HCT116 (cell line): ENCODE measurements around the gene HOXD8. TPM values are rescaled to one million over a fixed set of nuclear protein-coding genes. Genes with fewer than 3 reads are reported as not detected.

ENCODE experiments used
- ATAC-seq: fragments of 200-7000 bp; cut with Tn5 transposase; 2 replicates; pipeline ENCODE4 v1.9.1; 2020; ENCODE audit warnings: mild to moderate bottlenecking, moderate library complexity
- BruUV-seq: library from RNA; stranded (reverse); fragments of 400-500 nt; replicated peaks from 2 replicates; lab custom pipeline; 2021; lab: Mats Ljungman, UMichigan
- CTCF ChIA-PET: fragments of 300-600 bp; sonication (Branson Sonifier 250); formaldehyde crosslinking; loops from one replicate; lab custom pipeline; 2021; ENCODE audit warnings: antibody characterized with exemption; lab: Charles Lee
- POLR2A ChIA-PET: fragments of 300-600, 350-600 bp; sonication (Branson Sonifier 250); formaldehyde crosslinking; loops from one replicate; lab custom pipeline; 2021; ENCODE audit warnings: antibody characterized with exemption; lab: Charles Lee
- RAD21 ChIA-PET, 2 experiments: fragments of 300-600 bp; sonication (Branson Sonifier 250); formaldehyde crosslinking; loops; one replicate each; lab custom pipeline; 2023; ENCODE audit warnings: low total read pairs in 2 of 2; ENCODE audit not compliant: uncharacterized antibody in 2 of 2, unreplicated experiment in 2 of 2, low non-redundant PET in 1 of 2; lab: Charles Lee
- DNase-seq: peaks from one replicate; pipeline ENCODE4 v3.0.0-alpha.2; 2010; ENCODE audit warnings: low read depth, low spot score
- H2AFZ ChIP-seq: fragments of 200-600 bp; shearing (Covaris generic), sonication (generic); 2 replicates; pipeline ENCODE4 v1.6.1; 2017; ENCODE audit warnings: low read depth, mixed run types, mixed read lengths, antibody characterized with exemption, low read length; ENCODE audit not compliant: poor library complexity, severe bottlenecking
- H3K27ac ChIP-seq: 2 replicates; pipeline ENCODE4 v1.5.1; 2012; ENCODE audit warnings: low read depth, low read length
- H3K27me3 ChIP-seq: fragments of 200-600 bp; sonication (generic); 2 replicates; pipeline ENCODE4 v1.6.1; 2016; ENCODE audit warnings: mixed run types, low read length, mixed read lengths; ENCODE audit not compliant: insufficient read depth
- H3K36me3 ChIP-seq, 2 experiments: fragments of 200-500 bp in 1 of 2; fragments of 200-600 bp in 1 of 2; sonication (Bioruptor generic) in 1 of 2; sonication (generic) in 1 of 2; 2 replicates each; pipeline versions ENCODE4 v1.5.1 to v1.6.1; 2014 to 2016; ENCODE audit warnings: low read length in 2 of 2, inconsistent platforms in 1 of 2, mixed read lengths in 1 of 2, mixed run types in 1 of 2; ENCODE audit not compliant: insufficient read depth in 2 of 2, control insufficient read depth in 1 of 2
- H3K4me1 ChIP-seq, 2 experiments: fragments of 200-600 bp in 1 of 2; sonication (generic) in 1 of 2; 2 replicates each; pipeline versions ENCODE4 v1.5.1 to v1.6.1; 2012 to 2017; ENCODE audit warnings: low read length in 2 of 2, inconsistent platforms in 1 of 2, mild to moderate bottlenecking in 1 of 2, mixed read lengths in 1 of 2, mixed run types in 1 of 2, moderate library complexity in 1 of 2; ENCODE audit not compliant: insufficient read depth in 2 of 2, control insufficient read depth in 1 of 2
- H3K4me2 ChIP-seq: fragments of 200-600 bp; sonication (generic); 2 replicates; pipeline ENCODE4 v1.6.1; 2017; ENCODE audit warnings: mixed run types, low read length, mixed read lengths
- H3K4me3 ChIP-seq, 2 experiments: fragments of 200-600 bp in 1 of 2; sonication (generic) in 1 of 2; replicated peaks in 1 of 2; 2 replicates each; pipeline ENCODE4 v1.5.1; 2011 to 2016; ENCODE audit warnings: low read length in 2 of 2, control low read depth in 1 of 2, low read depth in 1 of 2, mild to moderate bottlenecking in 1 of 2, mixed read lengths in 1 of 2, mixed run types in 1 of 2
- H3K79me2 ChIP-seq: fragments of 200-600 bp; sonication (generic); 2 replicates; pipeline ENCODE4 v1.6.1; 2017; ENCODE audit warnings: mild to moderate bottlenecking, mixed run types, low read length, moderate library complexity, mixed read lengths; ENCODE audit not compliant: insufficient read depth
- H3K9ac ChIP-seq: fragments of 200-600 bp; sonication (generic); 2 replicates; pipeline ENCODE4 v1.6.1; 2016; ENCODE audit warnings: low read length, mixed read lengths
- H3K9me2 ChIP-seq: fragments of 200-600 bp; sonication (generic), shearing (Covaris generic); 2 replicates; pipeline ENCODE4 v1.6.1; 2017; ENCODE audit warnings: mixed run types, mild to moderate bottlenecking, moderate library complexity; ENCODE audit not compliant: insufficient read depth
- H3K9me3 ChIP-seq, 2 experiments: fragments of 200-500 bp in 1 of 2; fragments of 200-600 bp in 1 of 2; sonication (Bioruptor generic) in 1 of 2; sonication (generic) in 1 of 2; 2 replicates each; pipeline ENCODE4 v1.6.1; 2014 to 2017; ENCODE audit warnings: low read length in 2 of 2, mixed read lengths in 2 of 2, inconsistent platforms in 1 of 2, low read depth in 1 of 2, mild to moderate bottlenecking in 1 of 2, mixed run types in 1 of 2, moderate library complexity in 1 of 2; ENCODE audit not compliant: control insufficient read depth in 1 of 2, insufficient read depth in 1 of 2
- H4K20me1 ChIP-seq: fragments of 200-600 bp; sonication (generic), shearing (Covaris generic); 2 replicates; pipeline ENCODE4 v1.6.1; 2017; ENCODE audit warnings: mixed run types, mild to moderate bottlenecking, moderate library complexity; ENCODE audit not compliant: insufficient read depth
- CBX3 ChIP-seq: IDR thresholded peaks from 2 replicates; pipeline ENCODE4 v1.6.1; 2012; ENCODE audit warnings: low read depth
- CEBPB ChIP-seq: IDR thresholded peaks from 2 replicates; pipeline ENCODE4 v1.6.1; 2012; ENCODE audit warnings: low read depth
- EGR1 ChIP-seq: IDR thresholded peaks from 2 replicates; pipeline ENCODE4 v1.6.1; 2012; ENCODE audit warnings: low read depth
- EZH2 ChIP-seq: fragments of 200-600 bp; sonication (generic); IDR thresholded peaks from 2 replicates; pipeline ENCODE4 v1.6.1; 2017; ENCODE audit warnings: antibody characterized with exemption, mixed run types
- EZH2phosphoT487 ChIP-seq: fragments of 200-600 bp; IDR thresholded peaks from 2 replicates; pipeline ENCODE4 v1.6.1; 2018; ENCODE audit warnings: antibody characterized with exemption, borderline replicate concordance
- POLR2AphosphoS5 ChIP-seq: IDR thresholded peaks from 2 replicates; pipeline ENCODE4 v1.6.1; 2011; ENCODE audit warnings: mild to moderate bottlenecking, low read depth, low read length, moderate library complexity
- RAD21 ChIP-seq: IDR thresholded peaks from 2 replicates; pipeline ENCODE4 v1.6.1; 2012; ENCODE audit warnings: low read depth, mild to moderate bottlenecking
- SIN3A ChIP-seq: IDR thresholded peaks from 2 replicates; pipeline ENCODE4 v1.6.1; 2012; ENCODE audit warnings: low read depth
- SRF ChIP-seq: IDR thresholded peaks from 2 replicates; pipeline ENCODE4 v1.6.1; 2012; ENCODE audit warnings: low read depth
- TCF7L2 ChIP-seq: IDR thresholded peaks from 2 replicates; pipeline ENCODE4 v1.7.0; 2011; ENCODE audit warnings: borderline replicate concordance, inconsistent platforms; ENCODE audit not compliant: insufficient read depth, insufficient read length; ENCODE audit errors: extremely low read depth
- YY1 ChIP-seq: IDR thresholded peaks from 2 replicates; pipeline ENCODE4 v1.6.1; 2011; ENCODE audit warnings: low read length, low read depth, moderate library complexity, mild to moderate bottlenecking; ENCODE audit not compliant: insufficient replicate concordance; ENCODE audit errors: extremely low read depth
- ZFX ChIP-seq: fragments of 450-650 bp; IDR thresholded peaks from 2 replicates; pipeline ENCODE4 v1.6.1; 2017
- intact Hi-C: fragments of 100-400 bp; cut with micrococcal nuclease; formaldehyde crosslinking; loops from 2 replicates; pipeline ENCODE4 v1.10.0; 2022
- total RNA-seq: library from RNA; stranded (reverse); gene quantifications from one replicate; pipeline ENCODE4 v1.2.1, GENCODE V29; 2021; ENCODE audit not compliant: unreplicated experiment
- TF ChIP-seq, protein P1 (sequence below): IDR thresholded peaks from 2 replicates; pipeline ENCODE4 v1.6.1; 2012
- TF ChIP-seq, protein P2 (sequence below): IDR thresholded peaks from 2 replicates; pipeline ENCODE4 v1.6.1; 2012; ENCODE audit warnings: low read depth
- TF ChIP-seq, protein P3 (sequence below), 3 experiments: fragments of 200-600 bp in 1 of 3; sonication (generic) in 1 of 3; IDR thresholded peaks in 2 of 3; conservative IDR thresholded peaks in 1 of 3; 2 replicates each; pipeline ENCODE4 v1.5.1; 2012 to 2017; ENCODE audit warnings: low read depth in 2 of 3, low read length in 2 of 3, antibody characterized with exemption in 1 of 3, borderline replicate concordance in 1 of 3, control low read depth in 1 of 3, mild to moderate bottlenecking in 1 of 3, mixed read lengths in 1 of 3, mixed run types in 1 of 3, moderate library complexity in 1 of 3; ENCODE audit not compliant: insufficient read depth in 1 of 3

HOXD8 gene
- total RNA-seq, 1 experiment from 2014 or later: 6.0 TPM

DNA sequence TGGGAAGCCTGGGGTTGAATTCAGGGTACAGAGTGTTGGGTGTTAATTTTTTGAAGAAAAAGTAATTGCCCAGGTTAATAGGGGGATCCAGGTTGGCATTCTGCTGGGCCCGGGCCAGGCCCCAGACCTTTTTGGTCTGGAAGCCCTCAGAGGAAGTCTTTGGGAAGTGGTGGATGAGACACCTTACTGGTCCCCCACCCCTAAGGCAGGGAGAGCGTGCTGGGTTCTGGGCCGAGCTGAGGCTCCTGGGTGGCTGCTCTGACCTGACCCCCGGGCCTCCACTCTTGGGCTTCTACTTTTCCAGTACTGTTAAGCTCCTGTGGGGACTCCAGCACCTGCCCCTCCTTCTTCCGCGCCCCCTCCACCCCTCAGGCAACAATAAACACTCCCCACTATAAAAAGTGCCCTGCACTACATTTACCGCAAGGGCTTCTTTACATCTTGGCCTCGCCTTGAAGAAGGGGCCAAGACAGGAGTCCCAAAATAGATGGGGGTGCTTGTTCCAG lies 26.8 kb downstream of the HOXD8 start:
- ATAC-seq (no peak), DNase-seq (no peak)
- H3K9me3 ChIP-seq: no peaks in the 10 kb centered on the region
- no peak overlapping the region for H3K4me2 ChIP-seq
- RAD21 ChIA-PET: no interaction called here
- no peak overlapping the region for H3K27ac ChIP-seq
- no peak overlapping the region for H3K4me3 ChIP-seq
- CTCF ChIA-PET: no interaction called here
- H3K4me1 ChIP-seq: no peaks in the 10 kb centered on the region
- H3K9ac ChIP-seq: no peak overlapping the region
- BruUV-seq: no TSS peak
- H3K79me2 ChIP-seq: no peaks in the 10 kb centered on the region
- intact Hi-C loops: no loop called here
- H4K20me1 ChIP-seq: no peaks in the 10 kb centered on the region
- POLR2A ChIA-PET: no interaction called here
- H3K9me2 ChIP-seq: no peaks in the 10 kb centered on the region
- TF ChIP-seq SIN3A (no peak), EZH2 (no peak), TCF7L2 (no peak), RAD21 (no peak), ZFX (no peak), CBX3 (no peak), EGR1 (no peak), CEBPB (no peak), EZH2phosphoT487 (no peak), YY1 (no peak)
- TF ChIP-seq, protein P1, sequence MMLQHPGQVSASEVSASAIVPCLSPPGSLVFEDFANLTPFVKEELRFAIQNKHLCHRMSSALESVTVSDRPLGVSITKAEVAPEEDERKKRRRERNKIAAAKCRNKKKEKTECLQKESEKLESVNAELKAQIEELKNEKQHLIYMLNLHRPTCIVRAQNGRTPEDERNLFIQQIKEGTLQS: no peak
- no peak overlapping the region for H2AFZ ChIP-seq
- H3K36me3 ChIP-seq: no peaks in the 10 kb centered on the region
- no peaks in the 10 kb centered on the region for H3K27me3 ChIP-seq

DNA sequence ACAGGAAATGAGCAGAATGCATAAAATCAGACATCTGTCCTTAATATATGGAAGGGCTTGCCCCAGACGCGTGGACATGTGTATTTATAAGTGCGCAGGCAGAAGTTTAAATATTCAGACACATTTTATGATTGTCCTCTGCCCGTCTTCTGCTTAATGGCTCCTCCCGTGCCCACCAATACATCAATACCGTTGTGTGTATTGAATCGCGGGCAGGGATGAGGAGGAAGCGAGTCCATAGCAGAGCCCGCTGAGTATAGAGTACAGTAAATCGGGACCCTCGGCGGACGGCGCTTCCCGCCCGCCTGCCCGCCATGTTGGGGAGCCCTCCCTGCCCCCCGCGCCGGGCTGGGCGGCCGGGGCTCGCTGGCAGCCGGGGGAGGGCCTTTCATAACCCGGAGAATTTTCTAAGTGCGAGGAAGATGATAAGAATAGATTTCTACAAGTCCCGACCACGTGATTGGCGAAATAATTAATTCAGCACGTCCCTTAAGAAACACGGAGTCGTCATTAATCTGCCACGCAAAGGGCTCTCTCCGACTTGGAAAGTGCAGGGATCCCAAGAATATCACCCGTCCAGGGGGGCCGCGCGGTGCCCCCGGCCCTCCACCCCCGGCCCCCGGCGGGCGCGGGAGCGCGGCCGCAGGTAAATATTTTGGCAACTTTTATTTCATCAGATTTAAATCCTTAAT lies 27.4 kb downstream of the HOXD8 start, which contains the start of gene HOXD3:
TSS of gene HOXD3 (plus strand) at position 501 of the 692 bp plus-strand sequence. CDS start 11,808 bp downstream, outside the sequence.
- DNase-seq: no peak
- no peaks in the 10 kb centered on the region for H3K27me3 ChIP-seq
- CTCF ChIA-PET: no interaction called here
- H3K4me2 ChIP-seq: no peak within 1 kb of the TSS
- BruUV-seq: no TSS peak
- no peak within 1 kb of the TSS for H3K9ac ChIP-seq
- TF ChIP-seq SRF: no peak
- TF ChIP-seq TCF7L2: no peak
- no peak for TF ChIP-seq EZH2
- TF ChIP-seq, protein P2, sequence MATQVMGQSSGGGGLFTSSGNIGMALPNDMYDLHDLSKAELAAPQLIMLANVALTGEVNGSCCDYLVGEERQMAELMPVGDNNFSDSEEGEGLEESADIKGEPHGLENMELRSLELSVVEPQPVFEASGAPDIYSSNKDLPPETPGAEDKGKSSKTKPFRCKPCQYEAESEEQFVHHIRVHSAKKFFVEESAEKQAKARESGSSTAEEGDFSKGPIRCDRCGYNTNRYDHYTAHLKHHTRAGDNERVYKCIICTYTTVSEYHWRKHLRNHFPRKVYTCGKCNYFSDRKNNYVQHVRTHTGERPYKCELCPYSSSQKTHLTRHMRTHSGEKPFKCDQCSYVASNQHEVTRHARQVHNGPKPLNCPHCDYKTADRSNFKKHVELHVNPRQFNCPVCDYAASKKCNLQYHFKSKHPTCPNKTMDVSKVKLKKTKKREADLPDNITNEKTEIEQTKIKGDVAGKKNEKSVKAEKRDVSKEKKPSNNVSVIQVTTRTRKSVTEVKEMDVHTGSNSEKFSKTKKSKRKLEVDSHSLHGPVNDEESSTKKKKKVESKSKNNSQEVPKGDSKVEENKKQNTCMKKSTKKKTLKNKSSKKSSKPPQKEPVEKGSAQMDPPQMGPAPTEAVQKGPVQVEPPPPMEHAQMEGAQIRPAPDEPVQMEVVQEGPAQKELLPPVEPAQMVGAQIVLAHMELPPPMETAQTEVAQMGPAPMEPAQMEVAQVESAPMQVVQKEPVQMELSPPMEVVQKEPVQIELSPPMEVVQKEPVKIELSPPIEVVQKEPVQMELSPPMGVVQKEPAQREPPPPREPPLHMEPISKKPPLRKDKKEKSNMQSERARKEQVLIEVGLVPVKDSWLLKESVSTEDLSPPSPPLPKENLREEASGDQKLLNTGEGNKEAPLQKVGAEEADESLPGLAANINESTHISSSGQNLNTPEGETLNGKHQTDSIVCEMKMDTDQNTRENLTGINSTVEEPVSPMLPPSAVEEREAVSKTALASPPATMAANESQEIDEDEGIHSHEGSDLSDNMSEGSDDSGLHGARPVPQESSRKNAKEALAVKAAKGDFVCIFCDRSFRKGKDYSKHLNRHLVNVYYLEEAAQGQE: no peak
- TF ChIP-seq POLR2AphosphoS5: no peak
- TF ChIP-seq, protein P1: no peak
- TF ChIP-seq, protein P3, sequence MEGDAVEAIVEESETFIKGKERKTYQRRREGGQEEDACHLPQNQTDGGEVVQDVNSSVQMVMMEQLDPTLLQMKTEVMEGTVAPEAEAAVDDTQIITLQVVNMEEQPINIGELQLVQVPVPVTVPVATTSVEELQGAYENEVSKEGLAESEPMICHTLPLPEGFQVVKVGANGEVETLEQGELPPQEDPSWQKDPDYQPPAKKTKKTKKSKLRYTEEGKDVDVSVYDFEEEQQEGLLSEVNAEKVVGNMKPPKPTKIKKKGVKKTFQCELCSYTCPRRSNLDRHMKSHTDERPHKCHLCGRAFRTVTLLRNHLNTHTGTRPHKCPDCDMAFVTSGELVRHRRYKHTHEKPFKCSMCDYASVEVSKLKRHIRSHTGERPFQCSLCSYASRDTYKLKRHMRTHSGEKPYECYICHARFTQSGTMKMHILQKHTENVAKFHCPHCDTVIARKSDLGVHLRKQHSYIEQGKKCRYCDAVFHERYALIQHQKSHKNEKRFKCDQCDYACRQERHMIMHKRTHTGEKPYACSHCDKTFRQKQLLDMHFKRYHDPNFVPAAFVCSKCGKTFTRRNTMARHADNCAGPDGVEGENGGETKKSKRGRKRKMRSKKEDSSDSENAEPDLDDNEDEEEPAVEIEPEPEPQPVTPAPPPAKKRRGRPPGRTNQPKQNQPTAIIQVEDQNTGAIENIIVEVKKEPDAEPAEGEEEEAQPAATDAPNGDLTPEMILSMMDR (IDR thresholded peaks at IDR 0.05 in 2 of 3, conservative IDR thresholded peaks at IDR 0.05 in 1 of 3; ENCODE audit: borderline replicate concordance in 1 of 3, insufficient read depth in 1 of 3, low read depth in 2 of 3, low read length in 2 of 3): no peak
- H3K36me3 ChIP-seq: no peaks in the 10 kb centered on the region
- no peaks in the 10 kb centered on the region for H3K9me2 ChIP-seq
- H3K4me3 ChIP-seq: no peak within 1 kb of the TSS
- RAD21 ChIA-PET: no interaction called here
- intact Hi-C loops: no loop called here
- H4K20me1 ChIP-seq: no peaks in the 10 kb centered on the region
- POLR2A ChIA-PET: no interaction called here
- H2AFZ ChIP-seq: no peak within 1 kb of the TSS
- ATAC-seq: no peak
- H3K79me2 ChIP-seq: no peaks in the 10 kb centered on the region
- H3K27ac ChIP-seq: no peak within 1 kb of the TSS
- no peaks in the 10 kb centered on the region for H3K9me3 ChIP-seq
- H3K4me1 ChIP-seq: no peaks in the 10 kb centered on the region
